Vagina (tissue), 2 donors: ENCODE measurements around the gene GAB2. TPM values are rescaled to one million over a fixed set of nuclear protein-coding genes. Genes with fewer than 3 reads are reported as not detected.

Experiments
- DNase-seq, 2 donors: peaks; one replicate each; pipeline ENCODE4 v3.0.0-alpha.2; 2017; ENCODE audit errors: extremely low spot score in 2 of 2
- H3K27ac ChIP-seq: fragments of 200-600 bp; sonication (generic); one replicate; pipeline ENCODE4 v1.5.1; 2019
- H3K27me3 ChIP-seq: fragments of 200-600 bp; sonication (generic); one replicate; pipeline ENCODE4 v1.5.1; 2019
- H3K36me3 ChIP-seq, 2 donors: fragments of 200-600 bp; sonication (generic); one replicate each; pipeline ENCODE4 v1.5.1; 2017 to 2019
- H3K4me1 ChIP-seq: fragments of 200-600 bp; sonication (generic); one replicate; pipeline ENCODE4 v1.5.1; 2019
- H3K4me3 ChIP-seq, 2 donors: fragments of 200-600 bp; sonication (generic); 1 replicate in 1 of 2; 2 replicates in 1 of 2; pipeline ENCODE4 v1.5.1; 2016 to 2019
- H3K9me3 ChIP-seq: fragments of 200-600 bp; sonication (generic); one replicate; pipeline ENCODE4 v1.5.1; 2019
- CTCF ChIP-seq, 3 experiments: fragments of 450-650 bp in 2 of 3; fragments of 200-600 bp in 1 of 3; sonication (generic) in 1 of 3; IDR thresholded peaks; one replicate each; pipeline ENCODE4 v1.5.1; 2017 to 2019; ENCODE audit warnings: antibody characterized with exemption in 3 of 3, mild to moderate bottlenecking in 2 of 3, moderate library complexity in 2 of 3
- POLR2A ChIP-seq, 2 donors: fragments of 450-650 bp; IDR thresholded peaks; one replicate each; pipeline ENCODE4 v1.6.1; 2017; ENCODE audit warnings: antibody characterized with exemption in 2 of 2, mild to moderate bottlenecking in 2 of 2, moderate library complexity in 2 of 2
- POLR2AphosphoS5 ChIP-seq, 2 donors: sonication (generic); formaldehyde crosslinking; IDR thresholded peaks; one replicate each; pipeline ENCODE4 v1.9.0; 2017; ENCODE audit warnings: antibody characterized with exemption in 2 of 2, mild to moderate bottlenecking in 2 of 2, low read depth in 1 of 2; ENCODE audit not compliant: insufficient read depth in 1 of 2
- intact Hi-C: fragments of 100-400 bp; cut with DNase I; formaldehyde crosslinking; loops from one replicate; pipeline ENCODE4 v1.15.1; 2023
- total RNA-seq: library from RNA; depleted of rRNA; stranded (reverse); fragments of >200 nt; gene quantifications from one replicate; pipeline ENCODE4 v1.2.3, GENCODE V29; 2016

The GAB2 gene
- total RNA-seq, 1 donor from 2014 or later = 24.6 TPM

GRCh38 chr11:78190871-78191538 lies 226.6 kb downstream of the GAB2 start:
- TF ChIP-seq CTCF (IDR thresholded peaks at IDR 0.05) (no peak), POLR2A (IDR thresholded peaks at IDR 0.05) (no peak)
- Histone ChIP-seq H3K4me3 (no peak overlapping the region), H3K36me3 (no peaks in the 10 kb centered on the region), H3K9me3 (no peaks in the 10 kb centered on the region), H3K4me1 (peaks cover 67% of the 10 kb centered on the region), H3K27me3 (no peaks in the 10 kb centered on the region), H3K27ac (no peak overlapping the region)
- intact Hi-C loops = no loop called here
- no peak for DNase-seq

GRCh38 chr11:78190374-78190773 lies 227.2 kb downstream of the GAB2 start:
- Histone ChIP-seq H3K9me3 (no peaks in the 10 kb centered on the region), H3K36me3 (no peaks in the 10 kb centered on the region), H3K4me3 (no peak overlapping the region), H3K27ac (peak overlapping the region; percentile 89), H3K4me1 (peaks cover 68% of the 10 kb centered on the region), H3K27me3 (no peaks in the 10 kb centered on the region)
- DNase-seq = no peak
- intact Hi-C loops = no loop called here
- TF ChIP-seq POLR2AphosphoS5 (IDR thresholded peaks at IDR 0.05; ENCODE audit: insufficient read depth in 1 of 2, low read depth in 1 of 2) (no peak), POLR2A (IDR thresholded peaks at IDR 0.05) (no peak), CTCF (IDR thresholded peaks at IDR 0.05) (no peak)

GRCh38 chr11:78189851-78190250 lies 227.8 kb downstream of the GAB2 start:
- no peaks in the 10 kb centered on the region for H3K9me3 ChIP-seq
- no peaks in the 10 kb centered on the region for H3K36me3 ChIP-seq
- peak overlapping the region; percentile 89 for H3K27ac ChIP-seq
- no peak for DNase-seq
- H3K4me1 ChIP-seq = peaks cover 66% of the 10 kb centered on the region
- intact Hi-C loops = loop anchor here (10.0 kb wide), 1 partner anchor 125 kb away; the partner anchor contains the start of gene THRSP
- H3K27me3 ChIP-seq = no peaks in the 10 kb centered on the region
- peak overlapping the region; percentile 70 to 93 for H3K4me3 ChIP-seq
- TF ChIP-seq POLR2A (IDR thresholded peaks at IDR 0.05) (no peak), CTCF (IDR thresholded peaks at IDR 0.05) (no peak), POLR2AphosphoS5 (IDR thresholded peaks at IDR 0.05; ENCODE audit: insufficient read depth in 1 of 2, low read depth in 1 of 2) (no peak)

GRCh38 chr11:78189174-78189724 lies 228.4 kb downstream of the GAB2 start:
- Histone ChIP-seq H3K27ac (peak overlapping the region; percentile 89), H3K36me3 (no peaks in the 10 kb centered on the region), H3K4me1 (peaks cover 65% of the 10 kb centered on the region), H3K9me3 (no peaks in the 10 kb centered on the region), H3K27me3 (no peaks in the 10 kb centered on the region), H3K4me3 (peak overlapping the region; percentile 70 to 93)
- TF ChIP-seq CTCF (IDR thresholded peaks at IDR 0.05) = no peak
- no peak for DNase-seq
- intact Hi-C loops = loop anchor here (10.0 kb wide), 1 partner anchor 124 kb away; the partner anchor contains the start of gene THRSP
